IMR-90 (cell line): ENCODE measurements around the gene MRPL34. TPM values are rescaled to one million over a fixed set of nuclear protein-coding genes. Genes with fewer than 3 reads are reported as not detected.

ENCODE experiments used
- ATAC-seq: fragments of 200-7000 bp; cut with Tn5 transposase; 2 replicates; pipeline ENCODE4 v1.9.1; 2020; ENCODE audit warnings: low read depth, mild to moderate bottlenecking, moderate library complexity
- BruUV-seq: library from RNA; stranded (reverse); fragments of 400-500 nt; replicated peaks from 2 replicates; lab custom pipeline; 2021; lab: Mats Ljungman, UMichigan
- CTCF ChIA-PET: fragments of 300-600 bp; formaldehyde crosslinking; extraction: SDS; loops from one replicate; lab custom pipeline; 2021; ENCODE audit warnings: antibody characterized with exemption; lab: Yijun Ruan, JAX
- POLR2A ChIA-PET: fragments of 300-600 bp; sonication (Branson Sonifier 250); formaldehyde crosslinking; loops from one replicate; lab custom pipeline; 2022; ENCODE audit warnings: antibody characterized with exemption; ENCODE audit not compliant: unreplicated experiment; lab: Charles Lee
- DNase-seq: peaks from one replicate; pipeline ENCODE4 v3.0.0; 2013
- H2AFZ ChIP-seq: replicated peaks from 2 replicates; pipeline ENCODE3; 2013; ENCODE audit warnings: low read length, mild to moderate bottlenecking; ENCODE audit not compliant: poor library complexity
- H2AK5ac ChIP-seq: 2 replicates; pipeline ENCODE4 v1.6.1; 2013; ENCODE audit warnings: low read depth, low read length, inconsistent platforms
- H2AK9ac ChIP-seq: replicated peaks from 2 replicates; pipeline ENCODE3; 2013; ENCODE audit warnings: mild to moderate bottlenecking, low read depth, low read length, moderate library complexity; ENCODE audit not compliant: poor library complexity
- H2BK120ac ChIP-seq: 2 replicates; pipeline ENCODE4 v1.6.1; 2013; ENCODE audit warnings: low read depth, low read length, inconsistent platforms
- H2BK15ac ChIP-seq: 3 replicates; pipeline ENCODE4 v1.6.1; 2013; ENCODE audit warnings: low read depth, low read length, inconsistent platforms
- H2BK20ac ChIP-seq: 2 replicates; pipeline ENCODE4 v1.6.1; 2013; ENCODE audit warnings: low read depth, mild to moderate bottlenecking, inconsistent platforms, low read length, moderate library complexity
- H2BK5ac ChIP-seq: 2 replicates; pipeline ENCODE4 v1.6.1; 2013; ENCODE audit warnings: mild to moderate bottlenecking, low read depth, low read length, inconsistent platforms; ENCODE audit not compliant: poor library complexity, severe bottlenecking
- H3K14ac ChIP-seq: replicated peaks from 2 replicates; pipeline ENCODE4 v1.6.1; 2013; ENCODE audit warnings: low read depth, low read length, inconsistent platforms
- H3K18ac ChIP-seq: 2 replicates; pipeline ENCODE4 v1.6.1; 2013; ENCODE audit warnings: low read depth, low read length, control low read depth
- H3K23ac ChIP-seq: 2 replicates; pipeline ENCODE4 v1.6.1; 2013; ENCODE audit warnings: low read depth, low read length, inconsistent platforms
- H3K27ac ChIP-seq: 2 replicates; pipeline ENCODE4 v1.5.1; 2013; ENCODE audit warnings: mild to moderate bottlenecking, control low read depth, low read length; ENCODE audit not compliant: insufficient read depth
- H3K27me3 ChIP-seq: 2 replicates; pipeline ENCODE4 v1.6.1; 2013; ENCODE audit warnings: low read length; ENCODE audit not compliant: control insufficient read depth, insufficient read depth
- H3K36me3 ChIP-seq: 2 replicates; pipeline ENCODE4 v1.6.1; 2013; ENCODE audit warnings: low read length, mixed read lengths; ENCODE audit not compliant: control insufficient read depth, insufficient read depth
- H3K4ac ChIP-seq: 2 replicates; pipeline ENCODE4 v1.6.1; 2013; ENCODE audit warnings: low read depth, low read length, inconsistent platforms
- H3K4me1 ChIP-seq: 2 replicates; pipeline ENCODE4 v1.6.1; 2013; ENCODE audit warnings: low read length, mixed read lengths; ENCODE audit not compliant: control insufficient read depth, insufficient read depth
- H3K4me2 ChIP-seq: 2 replicates; pipeline ENCODE4 v1.6.1; 2013; ENCODE audit warnings: low read depth, mild to moderate bottlenecking, control low read depth, low read length, moderate library complexity
- H3K4me3 ChIP-seq: 2 replicates; pipeline ENCODE4 v1.5.1; 2013; ENCODE audit warnings: low read depth, mild to moderate bottlenecking, control low read depth, low read length, moderate library complexity; ENCODE audit not compliant: insufficient read depth
- H3K56ac ChIP-seq: 2 replicates; pipeline ENCODE4 v1.6.1; 2013; ENCODE audit warnings: low read length, inconsistent platforms; ENCODE audit not compliant: insufficient read depth; ENCODE audit errors: extremely low read depth
- H3K79me1 ChIP-seq, 2 experiments: 2 replicates each; pipeline ENCODE4 v1.6.1; 2013; ENCODE audit warnings: low read length in 2 of 2, inconsistent platforms in 1 of 2, low read depth in 1 of 2
- H3K9ac ChIP-seq: 2 replicates; pipeline ENCODE4 v1.6.1; 2013; ENCODE audit warnings: low read depth, low read length, control low read depth
- H3K9me1 ChIP-seq: 2 replicates; pipeline ENCODE4 v1.6.1; 2013; ENCODE audit warnings: low read length, inconsistent platforms; ENCODE audit not compliant: insufficient read depth
- H3K9me3 ChIP-seq: 2 replicates; pipeline ENCODE4 v1.6.1; 2013; ENCODE audit warnings: low read length; ENCODE audit not compliant: control insufficient read depth, insufficient read depth
- H4K20me1 ChIP-seq: 2 replicates; pipeline ENCODE4 v1.6.1; 2013; ENCODE audit warnings: low read length, inconsistent platforms; ENCODE audit not compliant: insufficient read depth
- H4K5ac ChIP-seq: 2 replicates; pipeline ENCODE4 v1.6.1; 2013; ENCODE audit warnings: mild to moderate bottlenecking, low read depth, low read length, control low read depth
- H4K8ac ChIP-seq, 2 experiments: 2 replicates each; pipeline ENCODE4 v1.6.1; 2013; ENCODE audit warnings: low read depth in 2 of 2, low read length in 2 of 2, control low read depth in 1 of 2, inconsistent platforms in 1 of 2
- H4K91ac ChIP-seq: 2 replicates; pipeline ENCODE4 v1.6.1; 2013; ENCODE audit warnings: low read depth, low read length, inconsistent platforms; ENCODE audit not compliant: insufficient read depth
- BHLHE40 ChIP-seq: fragments of 150-350 bp; IDR thresholded peaks from 2 replicates; pipeline ENCODE4 v1.6.1; 2016; ENCODE audit warnings: mild to moderate bottlenecking, low read depth, low read length
- CEBPB ChIP-seq: IDR thresholded peaks from 2 replicates; pipeline ENCODE4 v1.6.1; 2012; ENCODE audit warnings: low read depth, low read length, improper control_type of control experiment
- CTCF ChIP-seq: conservative IDR thresholded peaks from 2 replicates; pipeline ENCODE4 v1.5.1; 2012; ENCODE audit warnings: mild to moderate bottlenecking, low read depth, low read length, improper control_type of control experiment
- ELK1 ChIP-seq: fragments of 150-350 bp; IDR thresholded peaks from 2 replicates; pipeline ENCODE4 v1.6.1; 2016; ENCODE audit warnings: low read depth, mild to moderate bottlenecking, low read length, moderate library complexity, borderline replicate concordance
- FOS ChIP-seq: fragments of 150-350 bp; IDR thresholded peaks from 2 replicates; pipeline ENCODE4 v1.6.1; 2016; ENCODE audit warnings: low read depth, low read length
- MAFK ChIP-seq: IDR thresholded peaks from 2 replicates; pipeline ENCODE4 v1.6.1; 2012; ENCODE audit warnings: low read depth, low read length, improper control_type of control experiment
- MAZ ChIP-seq: IDR thresholded peaks from 2 replicates; pipeline ENCODE4 v1.6.1; 2012; ENCODE audit warnings: low read depth, mild to moderate bottlenecking, low read length, improper control_type of control experiment, moderate library complexity, borderline replicate concordance
- MXI1 ChIP-seq: IDR thresholded peaks from 2 replicates; pipeline ENCODE4 v1.6.1; 2012; ENCODE audit warnings: low read depth, mild to moderate bottlenecking, low read length, moderate library complexity, borderline replicate concordance
- NFE2L2 ChIP-seq: fragments of 150-350 bp; IDR thresholded peaks from 2 replicates; pipeline ENCODE4 v1.6.1; 2016; ENCODE audit warnings: low read depth, mild to moderate bottlenecking, low read length
- POLR2A ChIP-seq: IDR thresholded peaks from 2 replicates; pipeline ENCODE4 v1.6.1; 2012; ENCODE audit warnings: mild to moderate bottlenecking, low read depth, low read length
- RAD21 ChIP-seq: IDR thresholded peaks from 2 replicates; pipeline ENCODE4 v1.6.1; 2012; ENCODE audit warnings: low read length, improper control_type of control experiment
- RCOR1 ChIP-seq: IDR thresholded peaks from 2 replicates; pipeline ENCODE4 v1.6.1; 2012; ENCODE audit warnings: mild to moderate bottlenecking, low read length, improper control_type of control experiment; ENCODE audit not compliant: insufficient replicate concordance
- RFX5 ChIP-seq: IDR thresholded peaks from 2 replicates; pipeline ENCODE4 v1.8.0; 2012; ENCODE audit warnings: low read depth, mild to moderate bottlenecking, low read length, moderate library complexity
- SMC3 ChIP-seq: fragments of 150-350 bp; IDR thresholded peaks from 2 replicates; pipeline ENCODE4 v1.6.1; 2016; ENCODE audit warnings: low read depth, mild to moderate bottlenecking, antibody characterized with exemption, low read length, moderate library complexity
- USF2 ChIP-seq: fragments of 150-350 bp; IDR thresholded peaks from 2 replicates; pipeline ENCODE4 v1.6.1; 2017; ENCODE audit warnings: mild to moderate bottlenecking, antibody characterized with exemption, low read length, low read depth
- WGBS, 2 experiments: methylation state at CpG; one replicate each; pipeline versions ENCODE4 v1.1.5 to v1.1.7; 2013; ENCODE audit warnings: missing lambda C conversion rate in 2 of 2; ENCODE audit not compliant: insufficient read length in 1 of 2; ENCODE audit errors: extremely low coverage in 2 of 2; 5-methylcytosine and 5-hydroxymethylcytosine counted together
- dilution Hi-C: fragments of 300-500 bp; cut with HindIII; formaldehyde crosslinking; loops from one replicate; pipeline ENCODE4 v1.14.3; 2018; ENCODE audit warnings: low sequenced_read_pairs; ENCODE audit not compliant: unreplicated experiment
- in situ Hi-C: fragments of 300-500 bp; cut with MboI; formaldehyde crosslinking; loops from 3 replicates; pipeline ENCODE4 v1.14.3; 2019; ENCODE audit warnings: low sequenced_read_pairs, inconsistent platforms, mixed read lengths
- intact Hi-C: fragments of 100-400 bp; cut with micrococcal nuclease; formaldehyde crosslinking; loops from 2 replicates; pipeline ENCODE4 v1.10.0; 2022
- polyA plus RNA-seq, 3 experiments: library from polyadenylated mRNA; depleted of rRNA; stranded (reverse); fragments of >200 nt; gene quantifications; 2 replicates each; pipeline ENCODE4 v1.2.3, GENCODE V29; 2012; ENCODE audit warnings: low replicate concordance in 1 of 3
- total RNA-seq: library from RNA; depleted of rRNA; stranded (reverse); fragments of >200 nt; gene quantifications from 2 replicates; pipeline ENCODE4 v1.2.3, GENCODE V29; 2012

Gene MRPL34
- total and polyA plus RNA-seq, 2 of the 4 experiments (the other 2 are of a cell fraction), result 7.3 to 37.0 TPM

GRCh38 chr19:17307876-17308377 is 2.3 kb downstream of the MRPL34 start:
- Histone ChIP-seq H3K79me1 (peaks cover 20 to 66% of the 10 kb centered on the region in 2 experiments), H2BK120ac (no peak overlapping the region), H3K36me3 (peaks cover 7% of the 10 kb centered on the region), H4K91ac (no peak overlapping the region), H3K27me3 (no peaks in the 10 kb centered on the region), H4K8ac (peak overlapping the region in 1 of 2 experiments; percentile 6; a peak in 1 of 4 replicates), H3K18ac (no peak overlapping the region), H3K4me1 (peaks cover 15% of the 10 kb centered on the region), H3K27ac (no peak overlapping the region), H2BK20ac (no peak overlapping the region), H4K20me1 (peaks cover 21% of the 10 kb centered on the region), H4K5ac (no peak overlapping the region), H3K14ac (no peak overlapping the region), H3K9ac (no peak overlapping the region), H3K23ac (peak overlapping the region; percentile 13; the same call in 1 of the 2 replicates), H2AFZ (no peak overlapping the region), H2AK5ac (no peak overlapping the region), H3K9me1 (peaks cover 31% of the 10 kb centered on the region), H3K4ac (no peak overlapping the region), H2BK15ac (no peak overlapping the region), H2BK5ac (no peak overlapping the region), H3K9me3 (no peaks in the 10 kb centered on the region), H3K56ac (no peak overlapping the region), H3K4me3 (no peak overlapping the region), H2AK9ac (peak overlapping the region; percentile 76), H3K4me2 (no peak overlapping the region)
- POLR2A ChIA-PET, result no interaction called here
- DNase-seq, result no peak
- CTCF ChIA-PET, result no interaction called here
- ATAC-seq, result no peak
- WGBS, 2 experiments, result 90% methylated on average over 4 of the region's 8 CpGs; no CpG with 5 or more reads in 1 of the 2 experiments
- dilution Hi-C loops (no loop called here), in situ Hi-C loops (no loop called here), intact Hi-C loops (no loop called here)
- TF ChIP-seq NFE2L2 (no peak), CTCF (no peak), MAZ (no peak), MXI1 (no peak), RCOR1 (no peak), BHLHE40 (no peak), USF2 (no peak), MAFK (no peak), FOS (no peak), RFX5 (no peak), ELK1 (no peak), POLR2A (no peak), SMC3 (no peak), CEBPB (no peak), RAD21 (no peak)
- BruUV-seq, result no TSS peak
